ENCODE data around the gene LYAR.

DNA sequence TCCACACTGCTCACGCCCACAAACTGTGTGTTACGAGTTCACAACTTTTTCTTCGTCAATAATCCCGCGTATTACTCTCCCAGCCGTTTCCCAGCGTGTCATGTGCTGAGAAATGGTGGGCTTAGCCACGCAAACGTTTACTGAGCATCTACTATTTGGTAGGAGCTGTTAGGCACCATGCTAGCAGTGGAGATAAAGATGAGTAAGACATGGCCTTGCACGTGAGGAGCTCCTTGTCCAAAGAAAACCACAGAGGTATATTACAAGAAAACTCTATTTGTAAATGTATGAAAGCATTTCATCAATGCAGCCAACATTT lies 41.1 kb downstream of the LYAR start:
- TF ChIP-seq, protein P1, sequence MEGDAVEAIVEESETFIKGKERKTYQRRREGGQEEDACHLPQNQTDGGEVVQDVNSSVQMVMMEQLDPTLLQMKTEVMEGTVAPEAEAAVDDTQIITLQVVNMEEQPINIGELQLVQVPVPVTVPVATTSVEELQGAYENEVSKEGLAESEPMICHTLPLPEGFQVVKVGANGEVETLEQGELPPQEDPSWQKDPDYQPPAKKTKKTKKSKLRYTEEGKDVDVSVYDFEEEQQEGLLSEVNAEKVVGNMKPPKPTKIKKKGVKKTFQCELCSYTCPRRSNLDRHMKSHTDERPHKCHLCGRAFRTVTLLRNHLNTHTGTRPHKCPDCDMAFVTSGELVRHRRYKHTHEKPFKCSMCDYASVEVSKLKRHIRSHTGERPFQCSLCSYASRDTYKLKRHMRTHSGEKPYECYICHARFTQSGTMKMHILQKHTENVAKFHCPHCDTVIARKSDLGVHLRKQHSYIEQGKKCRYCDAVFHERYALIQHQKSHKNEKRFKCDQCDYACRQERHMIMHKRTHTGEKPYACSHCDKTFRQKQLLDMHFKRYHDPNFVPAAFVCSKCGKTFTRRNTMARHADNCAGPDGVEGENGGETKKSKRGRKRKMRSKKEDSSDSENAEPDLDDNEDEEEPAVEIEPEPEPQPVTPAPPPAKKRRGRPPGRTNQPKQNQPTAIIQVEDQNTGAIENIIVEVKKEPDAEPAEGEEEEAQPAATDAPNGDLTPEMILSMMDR (conservative IDR thresholded peaks at IDR 0.05; ENCODE audit: low read depth, low read length): no peak
- TF ChIP-seq EZH2 (IDR thresholded peaks at IDR 0.05; ENCODE audit: low read length, unreplicated experiment) (no peak), EZH2phosphoT487 (IDR thresholded peaks at IDR 0.05; ENCODE audit: borderline replicate concordance, low read length) (no peak)
